Spinal cord (tissue), 10 donors: ENCODE results near the gene PARD3. TPM values are rescaled to one million over a fixed set of nuclear protein-coding genes. Genes with fewer than 3 reads are reported as not detected.

Experiments used
- DNase-seq, 6 donors: peaks; one replicate each; pipeline versions ENCODE4 v3.0.0 to v3.0.0-alpha.2; 2013 to 2015; ENCODE audit warnings: low spot score in 6 of 6, low read depth in 4 of 6
- H3K27ac ChIP-seq: one replicate; pipeline ENCODE4 v1.5.1; 2013; ENCODE audit warnings: low read depth, low read length, control low read depth
- H3K27me3 ChIP-seq: one replicate; pipeline ENCODE4 v1.6.1; 2013; ENCODE audit warnings: low read length; ENCODE audit not compliant: control insufficient read depth, insufficient read depth
- H3K36me3 ChIP-seq: one replicate; pipeline ENCODE4 v1.6.1; 2013; ENCODE audit warnings: low read length; ENCODE audit not compliant: control insufficient read depth, insufficient read depth
- H3K4me1 ChIP-seq: one replicate; pipeline ENCODE4 v1.6.1; 2013; ENCODE audit warnings: low read length; ENCODE audit not compliant: control insufficient read depth, insufficient read depth
- H3K4me3 ChIP-seq: one replicate; pipeline ENCODE4 v1.5.1; 2013; ENCODE audit warnings: low read depth, low read length, control low read depth
- H3K9me3 ChIP-seq: one replicate; pipeline ENCODE4 v1.6.1; 2013; ENCODE audit warnings: low read length; ENCODE audit not compliant: control insufficient read depth, insufficient read depth
- WGBS: methylation state at CpG from one replicate; pipeline ENCODE4 v1.1.5; 2013; ENCODE audit warnings: missing lambda C conversion rate; ENCODE audit not compliant: insufficient coverage; 5-methylcytosine and 5-hydroxymethylcytosine counted together
- polyA plus RNA-seq, 2 donors: library from polyadenylated mRNA; unstranded; fragments of 120-200 nt; gene quantifications; one replicate each; pipeline ENCODE4 v1.2.1, GENCODE V29; 2013; ENCODE audit not compliant: insufficient read length in 2 of 2
- total RNA-seq, 2 donors: library from RNA; depleted of rRNA in 1 of 2; stranded (reverse); fragments of 120-200 nt in 1 of 2; fragments of >200 nt in 1 of 2; gene quantifications; one replicate each; pipeline versions ENCODE4 v1.2.3 to v1.2.4, GENCODE V29; 2013 to 2014
- donor health status: healthy.

The PARD3 gene
- total and polyA plus RNA-seq, 4 donors = 29.5 to 94.3 (median 47.1) TPM

- Histone ChIP-seq H3K27ac (no peak overlapping the region), H3K27me3 (no peaks in the 10 kb centered on the region), H3K4me1 (no peaks in the 10 kb centered on the region), H3K9me3 (no peaks in the 10 kb centered on the region), H3K4me3 (no peak overlapping the region), H3K36me3 (no peaks in the 10 kb centered on the region)
- DNase-seq = no peak
- no CpG with 5 or more reads among the region's 2 CpGs for WGBS
These were observed 498.9 kb downstream of the PARD3 start for GRCh38 chr10:34316154-34316553.

- no peak for DNase-seq
- Histone ChIP-seq H3K4me1 (no peaks in the 10 kb centered on the region), H3K27me3 (no peaks in the 10 kb centered on the region), H3K36me3 (no peaks in the 10 kb centered on the region), H3K9me3 (no peaks in the 10 kb centered on the region), H3K4me3 (no peak overlapping the region), H3K27ac (no peak overlapping the region)
- WGBS = 100% methylated on average over 1 of the region's 5 CpGs
These were observed 500.6 kb downstream of the PARD3 start for GRCh38 chr10:34314457-34314856.

- DNase-seq = no peak
- H3K27me3 ChIP-seq = no peaks in the 10 kb centered on the region
- WGBS = no CpG with 5 or more reads among the region's 3 CpGs
These were observed 501.2 kb downstream of the PARD3 start for GRCh38 chr10:34313888-34314287.

GRCh38 chr10:34313353-34313752, 501.7 kb downstream of the PARD3 start:
- H3K27ac ChIP-seq = no peak overlapping the region
- H3K27me3 ChIP-seq = no peaks in the 10 kb centered on the region
- no peaks in the 10 kb centered on the region for H3K9me3 ChIP-seq
- no peak for DNase-seq
- H3K36me3 ChIP-seq = no peaks in the 10 kb centered on the region
- no peak overlapping the region for H3K4me3 ChIP-seq
- WGBS = no CpG with 5 or more reads among the region's 1 CpG
- H3K4me1 ChIP-seq = no peaks in the 10 kb centered on the region

More at GRCh38 chr10:34313888-34314287, 501.2 kb downstream of the PARD3 start:
- H3K27ac ChIP-seq = no peak overlapping the region
- no peaks in the 10 kb centered on the region for H3K36me3 ChIP-seq
- H3K4me1 ChIP-seq = no peaks in the 10 kb centered on the region
- H3K4me3 ChIP-seq = no peak overlapping the region
- no peaks in the 10 kb centered on the region for H3K9me3 ChIP-seq

- Histone ChIP-seq H3K27ac (no peak overlapping the region), H3K4me1 (no peaks in the 10 kb centered on the region), H3K4me3 (no peak overlapping the region), H3K27me3 (no peaks in the 10 kb centered on the region), H3K9me3 (no peaks in the 10 kb centered on the region), H3K36me3 (no peaks in the 10 kb centered on the region)
- no peak for DNase-seq
- whole genome bisulfite sequencing = 100% methylated on average over 2 of the region's 3 CpGs
These were observed 503.4 kb downstream of the PARD3 start for GRCh38 chr10:34311679-34312078.

GRCh38 chr10:34310234-34310633, 504.9 kb downstream of the PARD3 start:
- no peak overlapping the region for H3K27ac ChIP-seq
- no peak overlapping the region for H3K4me3 ChIP-seq
- WGBS = 78% methylated on average over 1 of the region's 4 CpGs
- H3K4me1 ChIP-seq = no peaks in the 10 kb centered on the region
- no peaks in the 10 kb centered on the region for H3K27me3 ChIP-seq
- no peaks in the 10 kb centered on the region for H3K9me3 ChIP-seq
- no peaks in the 10 kb centered on the region for H3K36me3 ChIP-seq
- no peak for DNase-seq

- H3K27ac ChIP-seq = no peak overlapping the region
- 62% methylated on average over 4 of the region's 6 CpGs for WGBS
- no peaks in the 10 kb centered on the region for H3K27me3 ChIP-seq
- H3K9me3 ChIP-seq = no peaks in the 10 kb centered on the region
- H3K36me3 ChIP-seq = no peaks in the 10 kb centered on the region
- DNase-seq = no peak
- no peak overlapping the region for H3K4me3 ChIP-seq
- H3K4me1 ChIP-seq = no peaks in the 10 kb centered on the region
These were observed 509.9 kb downstream of the PARD3 start for GRCh38 chr10:34305189-34305588.

GRCh38 chr10:34303022-34303421, 512.1 kb downstream of the PARD3 start:
- Histone ChIP-seq H3K4me3 (no peak overlapping the region), H3K27ac (no peak overlapping the region), H3K27me3 (no peaks in the 10 kb centered on the region), H3K36me3 (no peaks in the 10 kb centered on the region), H3K9me3 (no peaks in the 10 kb centered on the region), H3K4me1 (no peaks in the 10 kb centered on the region)
- no CpG with 5 or more reads among the region's 2 CpGs for WGBS
- DNase-seq = no peak

GRCh38 chr10:34299105-34299611, 515.9 kb downstream of the PARD3 start:
- no peak overlapping the region for H3K27ac ChIP-seq

GRCh38 chr10:34298346-34298818, 516.7 kb downstream of the PARD3 start:
- DNase-seq = no peak
- 96% methylated on average over 6 of the region's 16 CpGs for WGBS
- Histone ChIP-seq H3K36me3 (no peaks in the 10 kb centered on the region), H3K4me1 (no peaks in the 10 kb centered on the region), H3K27me3 (no peaks in the 10 kb centered on the region), H3K4me3 (no peak overlapping the region), H3K9me3 (no peaks in the 10 kb centered on the region), H3K27ac (no peak overlapping the region)

More at GRCh38 chr10:34299105-34299611, 515.9 kb downstream of the PARD3 start:
- no peaks in the 10 kb centered on the region for H3K36me3 ChIP-seq
- no peaks in the 10 kb centered on the region for H3K4me1 ChIP-seq
- peak in 2 of 6 donors; percentile 6 to 47 for DNase-seq
- H3K9me3 ChIP-seq = no peaks in the 10 kb centered on the region
- WGBS = no CpG with 5 or more reads among the region's 3 CpGs
- H3K27me3 ChIP-seq = no peaks in the 10 kb centered on the region
- H3K4me3 ChIP-seq = no peak overlapping the region
